NB4 (cell line): ENCODE results near the gene TBC1D4.

Experiments
- CTCF ChIP-seq: IDR thresholded peaks from one replicate; pipeline ENCODE4 v1.5.1; 2012; ENCODE audit warnings: low read depth, low read length
- MAX ChIP-seq: IDR thresholded peaks from 2 replicates; pipeline ENCODE4 v1.6.1; 2011; ENCODE audit warnings: low read depth, low read length
- MYC ChIP-seq: IDR thresholded peaks from 2 replicates; pipeline ENCODE4 v1.6.1; 2011; ENCODE audit warnings: low read depth, low read length
- POLR2A ChIP-seq: IDR thresholded peaks from 2 replicates; pipeline ENCODE4 v1.6.1; 2011; ENCODE audit warnings: mild to moderate bottlenecking; ENCODE audit not compliant: insufficient read length; ENCODE audit errors: extremely low read depth

- no peak for TF ChIP-seq CTCF
- TF ChIP-seq POLR2A, result no peak
- TF ChIP-seq MAX, result no peak
- TF ChIP-seq MYC, result no peak
These were observed 67.7 kb downstream of the TBC1D4 start for GRCh38 chr13:75414036-75414827.
